K562 (cell line): Measurements from ENCODE around the gene KSR2. TPM values are rescaled to one million over a fixed set of nuclear protein-coding genes. Genes with fewer than 3 reads are reported as not detected.

Source experiments
- ATAC-seq: fragments of 200-7000 bp; cut with Tn5 transposase; 3 replicates; pipeline ENCODE4 v1.9.1; 2020; ENCODE audit warnings: moderate library complexity
- BruUV-seq: library from RNA; stranded (reverse); fragments of 400-500 nt; replicated peaks from 2 replicates; lab custom pipeline; 2021; lab: Mats Ljungman, UMichigan
- CTCF ChIA-PET: fragments of 300-600 bp; formaldehyde crosslinking; extraction: SDS; loops from one replicate; lab custom pipeline; 2021; ENCODE audit warnings: low intra/inter-chr PET ratio; lab: Yijun Ruan, JAX
- POLR2A ChIA-PET: fragments of 300-600, 350-650 bp; sonication (Branson Sonifier 250); formaldehyde crosslinking; extraction: SDS; loops from one replicate; lab custom pipeline; 2021; ENCODE audit warnings: antibody characterized with exemption, inconsistent platforms; lab: Yijun Ruan, JAX
- DNase-seq, 4 experiments: peaks; one replicate each; pipeline versions ENCODE4 v3.0.0 to v3.0.0-alpha.2; 2011 to 2018; ENCODE audit warnings: low spot score in 3 of 4, mixed read lengths in 3 of 4; ENCODE audit errors: extremely low read depth in 1 of 4
- FAIRE-seq: peaks from 2 replicates; lab custom pipeline; 2011; peaks lifted over from hg19 to GRCh38; lab: Jason Lieb, UNC
- H2AFZ ChIP-seq: 2 replicates; pipeline ENCODE4 v1.6.0; 2011; ENCODE audit warnings: low read depth, low read length, control low read depth, inconsistent platforms
- H3K27ac ChIP-seq: fragments of 200-600 bp; 3 replicates; pipeline ENCODE4 v1.8.0; 2011; ENCODE audit warnings: low read depth, mild to moderate bottlenecking, control low read depth, inconsistent platforms, low read length, moderate library complexity, mixed read lengths; ENCODE audit errors: extremely low read depth
- H3K27me3 ChIP-seq, 2 experiments: fragments of 300-600 bp in 1 of 2; 2 replicates in 1 of 2; 3 replicates in 1 of 2; pipeline versions ENCODE4 v1.6.0 to v1.8.0; 2011; ENCODE audit warnings: inconsistent platforms in 2 of 2, low read length in 2 of 2, mild to moderate bottlenecking in 1 of 2, mixed read lengths in 1 of 2, moderate library complexity in 1 of 2; ENCODE audit not compliant: control insufficient read depth in 2 of 2, insufficient read depth in 2 of 2
- H3K36me3 ChIP-seq: fragments of 300-600 bp; 3 replicates; pipeline ENCODE4 v1.8.0; 2011; ENCODE audit warnings: mild to moderate bottlenecking, low read length, inconsistent platforms; ENCODE audit not compliant: control insufficient read depth, insufficient read depth
- H3K4me1 ChIP-seq, 2 experiments: fragments of 200-600 bp in 1 of 2; replicated peaks in 1 of 2; 2 replicates in 1 of 2; 3 replicates in 1 of 2; pipeline versions ENCODE4 v1.5.1 to v1.8.0; 2011; ENCODE audit warnings: inconsistent platforms in 2 of 2, low read length in 2 of 2, mild to moderate bottlenecking in 1 of 2, mixed read lengths in 1 of 2, moderate library complexity in 1 of 2; ENCODE audit not compliant: control insufficient read depth in 2 of 2, insufficient read depth in 2 of 2
- H3K4me2 ChIP-seq: 2 replicates; pipeline ENCODE4 v1.6.1; 2011; ENCODE audit warnings: low read length, control low read depth, inconsistent platforms, mixed read lengths; ENCODE audit not compliant: insufficient read depth
- H3K4me3 ChIP-seq: fragments of 200-600 bp; sonication (generic), shearing (Covaris generic); 2 replicates; pipeline ENCODE4 v1.5.1; 2016; ENCODE audit warnings: control low read depth, inconsistent platforms
- H3K79me2 ChIP-seq: fragments of 200-600 bp; 3 replicates; pipeline ENCODE4 v1.8.0; 2011; ENCODE audit warnings: low read length, inconsistent platforms; ENCODE audit not compliant: control insufficient read depth, insufficient read depth
- H3K9ac ChIP-seq, 2 experiments: 2 replicates each; pipeline versions ENCODE4 v1.6.0 to v1.6.1; 2011; ENCODE audit warnings: low read depth in 2 of 2, low read length in 2 of 2, control low read depth in 1 of 2, inconsistent platforms in 1 of 2, mild to moderate bottlenecking in 1 of 2, mixed read lengths in 1 of 2; ENCODE audit not compliant: insufficient read depth in 1 of 2
- H3K9me1 ChIP-seq: one replicate; pipeline ENCODE4 v1.6.0; 2011; ENCODE audit warnings: inconsistent platforms, mild to moderate bottlenecking, low read length, moderate library complexity; ENCODE audit not compliant: control insufficient read depth, insufficient read depth
- H3K9me3 ChIP-seq: replicated peaks from 2 replicates; pipeline ENCODE4 v1.5.1; 2011; ENCODE audit warnings: low read depth, low read length, inconsistent platforms; ENCODE audit not compliant: control insufficient read depth, insufficient read depth
- H4K20me1 ChIP-seq: replicated peaks from 2 replicates; pipeline ENCODE4 v1.6.1; 2011; ENCODE audit warnings: low read length, inconsistent platforms, mixed read lengths; ENCODE audit not compliant: control insufficient read depth, insufficient read depth
- AFF4 ChIP-seq: sonication (generic); formaldehyde crosslinking; IDR thresholded peaks from 2 replicates; pipeline ENCODE4 v1.8.0; 2023; ENCODE audit warnings: mild to moderate bottlenecking, missing genetic modification reagents
- EHMT2 ChIP-seq: fragments of 450-650 bp; IDR thresholded peaks from 2 replicates; pipeline ENCODE4 v1.6.1; 2018; ENCODE audit warnings: antibody characterized with exemption
- ELF1 ChIP-seq: fragments of 200-800 bp; sonication (Bioruptor generic); IDR thresholded peaks from 2 replicates; pipeline ENCODE4 v1.6.1; 2016; ENCODE audit warnings: missing genetic modification characterization, missing compliant biosample characterization
- ELK1 ChIP-seq: sonication (generic); formaldehyde crosslinking; IDR thresholded peaks from 2 replicates; pipeline ENCODE4 v1.8.1; 2022; ENCODE audit warnings: missing genetic modification reagents
- ETV5 ChIP-seq: sonication (generic); formaldehyde crosslinking; IDR thresholded peaks from 2 replicates; pipeline ENCODE4 v1.4.0; 2020; ENCODE audit warnings: low read depth, mild to moderate bottlenecking, missing genetic modification reagents
- GTF2F1 ChIP-seq: IDR thresholded peaks from 2 replicates; pipeline ENCODE4 v1.6.1; 2011; ENCODE audit warnings: low read depth, low read length, improper control_type of control experiment
- IFI16 ChIP-seq: fragments of 250-450 bp; sonication (Bioruptor Pico); IDR thresholded peaks from 2 replicates; pipeline ENCODE4 v2.1.2; 2022; ENCODE audit warnings: mild to moderate bottlenecking, inconsistent platforms
- KLF1 ChIP-seq: fragments of 450-650 bp; IDR thresholded peaks from 2 replicates; pipeline ENCODE4 v1.6.1; 2016; ENCODE audit warnings: missing genetic modification characterization, missing compliant biosample characterization
- PHF21A ChIP-seq: fragments of 450-650 bp; IDR thresholded peaks from 2 replicates; pipeline ENCODE4 v1.6.1; 2017; ENCODE audit warnings: low read depth, borderline replicate concordance
- RBM14 ChIP-seq: fragments of 200-400 bp; formaldehyde crosslinking; IDR thresholded peaks from 2 replicates; pipeline ENCODE4 v1.6.1; 2018; ENCODE audit warnings: low read depth, mild to moderate bottlenecking, low read length, moderate library complexity, borderline replicate concordance; ENCODE audit not compliant: insufficient read depth
- SIN3B ChIP-seq: fragments of 450-650 bp; IDR thresholded peaks from 2 replicates; pipeline ENCODE4 v1.6.1; 2017; ENCODE audit warnings: low read depth, mild to moderate bottlenecking, moderate library complexity
- SRSF3 ChIP-seq: fragments of 200-400 bp; formaldehyde crosslinking; IDR thresholded peaks from 2 replicates; pipeline ENCODE4 v1.6.1; 2016; ENCODE audit warnings: mild to moderate bottlenecking, low read length, moderate library complexity; ENCODE audit not compliant: insufficient read depth
- WGBS: fragments of 100-300 bp; shearing (Covaris generic); methylation state at CpG from one replicate; pipeline ENCODE4 v1.1.6; 2016; ENCODE audit warnings: low coverage, mixed read lengths; ENCODE audit not compliant: insufficient coverage; ENCODE audit errors: missing lambda C conversion rate; 5-methylcytosine and 5-hydroxymethylcytosine counted together
- in situ Hi-C: fragments of 300-500 bp; cut with MboI; formaldehyde crosslinking; loops from 4 replicates; pipeline ENCODE4 v1.15.0; 2018; ENCODE audit warnings: inconsistent platforms, mixed read lengths
- intact Hi-C: fragments of 100-400 bp; cut with micrococcal nuclease; formaldehyde crosslinking; loops from 2 replicates; pipeline ENCODE4 v1.14.2; 2022
- polyA plus RNA-seq, 8 experiments: library from polyadenylated mRNA; depleted of rRNA in 4 of 8; stranded (reverse) in 5 of 8; unstranded in 3 of 8; fragments of >200 nt; fragmentation: Nextera tagmentation in 2 of 8; fragmentation: Illumina TruSeq in 1 of 8; extraction: Ambion mirVana in 2 of 8; extraction: Trizol in 1 of 8; gene quantifications; 2 replicates each; pipeline versions ENCODE4 v1.2.1 to v1.2.3, GENCODE V29; 2011 to 2014; ENCODE audit warnings: inconsistent platforms in 1 of 8, missing spikeins in 1 of 8
- total RNA-seq, 7 experiments: library from RNA; depleted of rRNA in 6 of 7; stranded (reverse); fragments of >200 nt in 6 of 7; fragmentation: Illumina TruSeq in 2 of 7; extraction: Trizol in 2 of 7; gene quantifications; 2 replicates each; pipeline versions ENCODE4 v1.2.1 to v1.2.3, GENCODE V29; 2011 to 2021; ENCODE audit warnings: low replicate concordance in 1 of 7
- TF ChIP-seq, protein P1 (sequence below): fragments of 450-650 bp; conservative IDR thresholded peaks from 2 replicates; pipeline ENCODE4 v1.6.1; 2016; ENCODE audit warnings: missing genetic modification characterization, low read depth, mild to moderate bottlenecking, control low read depth, missing compliant biosample characterization
- TF ChIP-seq, protein P2 (sequence below): conservative IDR thresholded peaks from 2 replicates; pipeline ENCODE4 v1.6.1; 2011; ENCODE audit warnings: low read depth, mild to moderate bottlenecking, low read length; ENCODE audit not compliant: control insufficient read depth
- TF ChIP-seq, protein P3 (sequence below): fragments of 250-450 bp; sonication (Bioruptor Pico); IDR thresholded peaks from 2 replicates; pipeline ENCODE4 v1.5.0; 2021

Gene KSR2
- total and polyA plus RNA-seq, 9 of the 15 experiments (the other 6 are each of a cell fraction or from before 2014, with no cell fraction given) = not detected

- FAIRE-seq (no peak), ATAC-seq (no peak), DNase-seq (no peak)
- H3K79me2 ChIP-seq = no peaks in the 10 kb centered on the region
- no peak overlapping the region for H3K4me3 ChIP-seq
- H3K27me3 ChIP-seq = no peaks in the 10 kb centered on the region; a peak in 1 of 5 replicates
- in situ Hi-C loops = no loop called here
- POLR2A ChIA-PET = interaction anchor here (0.7 kb wide), 1 partner anchor 12 kb away, joined by 3 read pairs; no protein-coding TSS in a partner anchor
- no TSS peak for BruUV-seq
- H3K36me3 ChIP-seq = no peaks in the 10 kb centered on the region
- no peaks in the 10 kb centered on the region for H4K20me1 ChIP-seq
- no peaks in the 10 kb centered on the region for H3K9me1 ChIP-seq
- CTCF ChIA-PET = no interaction called here
- H3K4me2 ChIP-seq = no peak overlapping the region
- H3K27ac ChIP-seq = no peak overlapping the region
- H2AFZ ChIP-seq = no peak overlapping the region
- H3K4me1 ChIP-seq = no peaks in the 10 kb centered on the region
- intact Hi-C loops = no loop called here
- H3K9ac ChIP-seq = no peak overlapping the region
- H3K9me3 ChIP-seq = peaks cover 15% of the 10 kb centered on the region; the same call in 1 of the 2 replicates
- 0% methylated on average over 1 of the region's 2 CpGs for WGBS
- TF ChIP-seq IFI16 (CRISPR knock-in tag) (no peak), PHF21A (no peak), KLF1 (tag) (no peak), ETV5 (CRISPR knock-in tag) (no peak), GTF2F1 (no peak), SRSF3 (no peak), EHMT2 (no peak), ELK1 (CRISPR knock-in tag) (no peak), AFF4 (CRISPR knock-in tag) (no peak), SIN3B (no peak), RBM14 (no peak), ELF1 (no peak)
- TF ChIP-seq, protein P1, sequence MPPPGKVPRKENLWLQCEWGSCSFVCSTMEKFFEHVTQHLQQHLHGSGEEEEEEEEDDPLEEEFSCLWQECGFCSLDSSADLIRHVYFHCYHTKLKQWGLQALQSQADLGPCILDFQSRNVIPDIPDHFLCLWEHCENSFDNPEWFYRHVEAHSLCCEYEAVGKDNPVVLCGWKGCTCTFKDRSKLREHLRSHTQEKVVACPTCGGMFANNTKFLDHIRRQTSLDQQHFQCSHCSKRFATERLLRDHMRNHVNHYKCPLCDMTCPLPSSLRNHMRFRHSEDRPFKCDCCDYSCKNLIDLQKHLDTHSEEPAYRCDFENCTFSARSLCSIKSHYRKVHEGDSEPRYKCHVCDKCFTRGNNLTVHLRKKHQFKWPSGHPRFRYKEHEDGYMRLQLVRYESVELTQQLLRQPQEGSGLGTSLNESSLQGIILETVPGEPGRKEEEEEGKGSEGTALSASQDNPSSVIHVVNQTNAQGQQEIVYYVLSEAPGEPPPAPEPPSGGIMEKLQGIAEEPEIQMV (tag) = no peak
- TF ChIP-seq, protein P2, sequence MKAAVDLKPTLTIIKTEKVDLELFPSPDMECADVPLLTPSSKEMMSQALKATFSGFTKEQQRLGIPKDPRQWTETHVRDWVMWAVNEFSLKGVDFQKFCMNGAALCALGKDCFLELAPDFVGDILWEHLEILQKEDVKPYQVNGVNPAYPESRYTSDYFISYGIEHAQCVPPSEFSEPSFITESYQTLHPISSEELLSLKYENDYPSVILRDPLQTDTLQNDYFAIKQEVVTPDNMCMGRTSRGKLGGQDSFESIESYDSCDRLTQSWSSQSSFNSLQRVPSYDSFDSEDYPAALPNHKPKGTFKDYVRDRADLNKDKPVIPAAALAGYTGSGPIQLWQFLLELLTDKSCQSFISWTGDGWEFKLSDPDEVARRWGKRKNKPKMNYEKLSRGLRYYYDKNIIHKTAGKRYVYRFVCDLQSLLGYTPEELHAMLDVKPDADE = no peak
- TF ChIP-seq, protein P3, sequence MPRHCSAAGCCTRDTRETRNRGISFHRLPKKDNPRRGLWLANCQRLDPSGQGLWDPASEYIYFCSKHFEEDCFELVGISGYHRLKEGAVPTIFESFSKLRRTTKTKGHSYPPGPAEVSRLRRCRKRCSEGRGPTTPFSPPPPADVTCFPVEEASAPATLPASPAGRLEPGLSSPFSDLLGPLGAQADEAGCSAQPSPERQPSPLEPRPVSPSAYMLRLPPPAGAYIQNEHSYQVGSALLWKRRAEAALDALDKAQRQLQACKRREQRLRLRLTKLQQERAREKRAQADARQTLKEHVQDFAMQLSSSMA (CRISPR knock-in tag) = no peak
Observed at GRCh38 chr12:117790948-117791347, 177.8 kb downstream of the KSR2 start.
